ENCODE results near the gene CAPN2.

Gene CAPN2

GRCh38 chr1:223702735-223703667 lies 9.3 kb upstream of the CAPN2 start:
- DNase-seq (ENCODE audit: low read depth in 1 of 2, low spot score in 1 of 2), result no peak

DNA sequence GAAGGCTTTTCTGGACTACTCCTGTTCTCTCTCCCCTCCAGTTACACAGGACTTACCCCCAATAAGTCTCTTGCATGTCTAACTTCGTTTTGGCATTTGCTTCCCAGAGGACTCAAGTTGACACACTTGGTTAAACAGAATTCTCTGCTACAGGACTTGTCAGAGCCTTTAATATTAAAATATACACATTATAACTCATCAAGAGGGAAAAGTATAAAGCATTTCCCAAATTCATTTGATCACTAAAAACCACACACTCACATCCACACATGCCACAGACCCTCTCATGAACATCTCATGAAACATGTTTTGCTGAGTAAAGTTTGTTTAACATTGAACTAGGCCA lies 8.7 kb upstream of the CAPN2 start:
- DNase-seq (ENCODE audit: low read depth in 1 of 2, low spot score in 1 of 2), result no peak

DNA sequence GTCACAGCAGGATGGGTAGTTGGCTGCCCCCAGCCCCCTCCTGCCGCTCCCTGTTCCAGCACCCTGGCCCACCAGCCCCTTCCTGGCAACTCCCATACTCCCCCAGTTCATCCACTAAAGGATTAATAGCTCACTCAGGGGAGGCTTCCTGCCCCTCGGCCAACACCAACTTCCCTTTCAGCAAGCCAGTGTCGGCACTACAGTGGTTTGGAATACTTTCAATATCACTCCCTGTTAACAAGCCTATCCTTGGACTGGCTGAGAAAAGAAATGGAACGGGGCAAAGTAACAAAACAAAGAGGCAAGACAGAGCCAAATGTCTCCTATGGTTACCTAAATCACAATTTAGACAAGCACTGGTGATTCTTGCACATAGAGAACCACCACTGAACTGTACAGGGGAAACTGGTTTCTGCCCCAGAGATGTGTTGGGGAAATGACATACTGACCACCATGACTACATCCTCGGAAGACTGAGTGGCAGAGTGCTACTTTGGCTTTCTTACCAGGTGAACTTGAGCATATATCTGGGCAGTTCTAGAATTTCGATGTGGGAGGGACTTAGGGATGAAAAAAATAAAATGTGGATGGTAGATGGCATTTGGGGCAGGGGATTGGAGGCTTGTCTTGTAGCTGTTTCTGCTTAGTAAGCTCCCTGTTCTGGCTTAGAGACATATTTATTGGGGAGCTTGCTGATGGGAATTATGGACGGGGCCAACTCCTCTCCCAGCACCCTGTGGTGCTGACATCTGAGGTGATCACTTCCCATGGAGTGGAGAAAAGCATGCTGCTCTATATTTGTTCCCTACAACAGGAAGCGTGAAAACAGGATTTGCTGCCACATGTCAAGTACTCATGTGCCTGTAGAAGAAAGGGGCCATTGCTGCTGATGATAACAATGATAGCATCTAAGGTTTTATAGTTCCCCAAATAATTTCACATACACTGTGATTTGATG lies 7.1 kb upstream of the CAPN2 start:
- DNase-seq (ENCODE audit: low read depth in 1 of 2, low spot score in 1 of 2), result no peak

GRCh38 chr1:223706077-223706973 lies 6.0 kb upstream of the CAPN2 start:
- no peak for DNase-seq (ENCODE audit: low read depth in 1 of 2, low spot score in 1 of 2)

DNA sequence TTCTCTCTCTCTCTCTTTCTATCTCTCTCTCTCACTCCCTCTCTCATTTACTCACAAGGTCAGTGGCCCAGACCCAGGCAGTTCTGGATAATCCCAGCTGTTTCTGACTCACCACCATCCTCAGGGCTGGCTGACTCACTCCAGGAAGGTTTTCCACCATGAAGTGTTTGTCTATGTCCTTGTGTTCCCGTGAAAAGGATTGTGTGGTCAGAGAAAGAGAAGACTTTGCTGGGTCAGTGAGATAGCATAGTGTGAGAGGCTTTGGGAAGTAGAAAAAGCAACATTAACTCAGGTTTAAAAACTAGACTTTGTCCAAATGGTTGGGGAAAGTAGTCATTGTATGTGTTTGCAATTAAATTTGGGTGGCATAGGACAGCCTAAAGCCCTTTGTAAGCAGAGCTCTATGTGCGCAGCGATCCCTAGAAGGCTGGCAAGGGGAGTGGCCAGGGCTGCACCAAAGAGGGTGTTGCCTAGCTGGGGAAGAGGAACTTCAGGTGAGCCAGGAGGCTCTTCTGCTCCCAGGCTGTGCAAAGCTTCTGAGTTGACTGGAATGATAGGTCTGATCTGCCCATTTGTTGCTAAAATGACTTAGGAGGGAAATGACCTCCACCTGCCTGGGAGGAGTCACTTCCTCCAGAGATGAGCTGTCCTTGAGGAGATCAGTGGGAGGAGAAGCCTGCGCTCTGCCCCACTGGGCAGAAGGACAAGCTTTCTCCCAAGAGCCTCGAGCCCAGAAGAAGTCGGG lies 4.9 kb upstream of the CAPN2 start:
- no peak for DNase-seq (ENCODE audit: low read depth in 1 of 2, low spot score in 1 of 2)

- no peak for DNase-seq (ENCODE audit: low read depth in 1 of 2, low spot score in 1 of 2)
These were observed 4.4 kb upstream of the CAPN2 start for GRCh38 chr1:223708001-223708359.

- DNase-seq (ENCODE audit: low read depth in 1 of 2, low spot score in 1 of 2), result no peak
These were observed 3.6 kb upstream of the CAPN2 start for GRCh38 chr1:223708651-223709268.

- no peak for DNase-seq (ENCODE audit: low read depth in 1 of 2, low spot score in 1 of 2)
These were observed 2.7 kb upstream of the CAPN2 start for GRCh38 chr1:223709598-223709997.

GRCh38 chr1:223710179-223711133 lies 1.9 kb upstream of the CAPN2 start:
- no peak for DNase-seq (ENCODE audit: low read depth in 1 of 2, low spot score in 1 of 2)

- no peak for DNase-seq (ENCODE audit: low read depth in 1 of 2, low spot score in 1 of 2)
These were observed 1.2 kb upstream of the CAPN2 start for GRCh38 chr1:223711173-223711572.

- DNase-seq (ENCODE audit: low read depth in 1 of 2, low spot score in 1 of 2), result no peak
These were observed 569 bp upstream of the CAPN2 start for GRCh38 chr1:223711747-223712193.

GRCh38 chr1:223712850-223713474 lies 623 bp downstream of the CAPN2 start:
- DNase-seq (ENCODE audit: low read depth in 1 of 2, low spot score in 1 of 2), result peak in 1 of 2 donors; percentile 40

- no peak for DNase-seq (ENCODE audit: low read depth in 1 of 2, low spot score in 1 of 2)
These were observed 1.4 kb downstream of the CAPN2 start for GRCh38 chr1:223713546-223714420.

DNA sequence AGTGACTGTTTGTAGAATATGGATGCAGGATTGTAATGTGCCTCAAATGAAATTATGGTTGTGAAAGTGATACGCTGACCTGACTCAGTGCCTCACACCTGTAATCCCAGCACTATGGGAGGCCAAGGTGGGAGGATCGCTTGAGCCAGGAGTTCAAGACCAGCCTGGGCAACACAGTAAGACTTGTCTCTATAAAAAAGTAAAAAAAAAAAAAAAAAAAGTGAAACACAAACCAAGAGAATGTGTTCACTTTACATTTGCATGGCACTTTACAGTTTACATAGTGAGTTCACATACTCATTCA lies 2.0 kb downstream of the CAPN2 start:
- DNase-seq (ENCODE audit: low read depth in 1 of 2, low spot score in 1 of 2), result no peak

GRCh38 chr1:223714849-223715603 lies 2.7 kb downstream of the CAPN2 start:
- no peak for DNase-seq (ENCODE audit: low read depth in 1 of 2, low spot score in 1 of 2)

DNA sequence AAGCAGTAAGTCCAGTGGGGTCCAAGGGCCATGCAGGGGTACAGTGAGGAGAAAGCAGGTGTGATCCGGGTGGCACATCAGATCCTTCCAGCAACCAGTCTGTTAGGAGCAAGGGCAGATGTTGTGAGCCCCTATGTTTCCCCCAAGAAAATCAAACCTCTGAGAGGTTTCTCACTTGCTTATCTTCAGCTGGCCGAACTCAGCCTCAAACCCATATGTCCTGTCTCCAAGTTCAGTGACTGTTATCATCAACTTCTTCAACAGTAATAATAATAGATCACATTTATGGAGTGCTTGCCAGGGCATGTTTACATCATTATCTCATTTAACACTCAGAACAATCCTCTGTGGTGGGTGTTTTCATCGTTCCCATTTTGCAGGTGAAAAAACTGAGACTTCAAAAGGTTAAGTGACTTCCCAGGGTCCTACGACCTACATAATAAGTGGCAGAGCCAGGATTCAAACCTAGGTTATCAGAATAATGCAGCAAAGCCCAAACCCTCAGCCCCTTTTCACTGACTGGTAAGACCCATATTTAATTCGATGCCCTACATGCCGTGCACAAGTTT lies 3.3 kb downstream of the CAPN2 start:
- no peak for DNase-seq (ENCODE audit: low read depth in 1 of 2, low spot score in 1 of 2)

All from stimulated activated CD4-positive, alpha-beta T cell treated with anti-CD3 and anti-CD28 coated beads, Interleukin-15, amount 100 ng/mL, for 1 hour (primary cell).